IMR-90 (cell line): ENCODE results near the gene SHLD1. TPM values are rescaled to one million over a fixed set of nuclear protein-coding genes. Genes with fewer than 3 reads are reported as not detected.
A peak's percentile ranks its signal among the peaks of the same experiment; 100 is the strongest.

ENCODE experiments used
- ATAC-seq: fragments of 200-7000 bp; cut with Tn5 transposase; 2 replicates; pipeline ENCODE4 v1.9.1; 2020; ENCODE audit warnings: low read depth, mild to moderate bottlenecking, moderate library complexity
- BruUV-seq: library from RNA; stranded (reverse); fragments of 400-500 nt; replicated peaks from 2 replicates; lab custom pipeline; 2021; lab: Mats Ljungman, UMichigan
- CTCF ChIA-PET: fragments of 300-600 bp; formaldehyde crosslinking; extraction: SDS; loops from one replicate; lab custom pipeline; 2021; ENCODE audit warnings: antibody characterized with exemption; lab: Yijun Ruan, JAX
- POLR2A ChIA-PET: fragments of 300-600 bp; sonication (Branson Sonifier 250); formaldehyde crosslinking; loops from one replicate; lab custom pipeline; 2022; ENCODE audit warnings: antibody characterized with exemption; ENCODE audit not compliant: unreplicated experiment; lab: Charles Lee
- DNase-seq: peaks from one replicate; pipeline ENCODE4 v3.0.0; 2013
- H2AFZ ChIP-seq: replicated peaks from 2 replicates; pipeline ENCODE3; 2013; ENCODE audit warnings: low read length, mild to moderate bottlenecking; ENCODE audit not compliant: poor library complexity
- H2AK5ac ChIP-seq: 2 replicates; pipeline ENCODE4 v1.6.1; 2013; ENCODE audit warnings: low read depth, low read length, inconsistent platforms
- H2AK9ac ChIP-seq: replicated peaks from 2 replicates; pipeline ENCODE3; 2013; ENCODE audit warnings: mild to moderate bottlenecking, low read depth, low read length, moderate library complexity; ENCODE audit not compliant: poor library complexity
- H2BK120ac ChIP-seq: 2 replicates; pipeline ENCODE4 v1.6.1; 2013; ENCODE audit warnings: low read depth, low read length, inconsistent platforms
- H2BK15ac ChIP-seq: 3 replicates; pipeline ENCODE4 v1.6.1; 2013; ENCODE audit warnings: low read depth, low read length, inconsistent platforms
- H2BK20ac ChIP-seq: 2 replicates; pipeline ENCODE4 v1.6.1; 2013; ENCODE audit warnings: low read depth, mild to moderate bottlenecking, inconsistent platforms, low read length, moderate library complexity
- H2BK5ac ChIP-seq: 2 replicates; pipeline ENCODE4 v1.6.1; 2013; ENCODE audit warnings: mild to moderate bottlenecking, low read depth, low read length, inconsistent platforms; ENCODE audit not compliant: poor library complexity, severe bottlenecking
- H3K14ac ChIP-seq: replicated peaks from 2 replicates; pipeline ENCODE4 v1.6.1; 2013; ENCODE audit warnings: low read depth, low read length, inconsistent platforms
- H3K18ac ChIP-seq: 2 replicates; pipeline ENCODE4 v1.6.1; 2013; ENCODE audit warnings: low read depth, low read length, control low read depth
- H3K23ac ChIP-seq: 2 replicates; pipeline ENCODE4 v1.6.1; 2013; ENCODE audit warnings: low read depth, low read length, inconsistent platforms
- H3K27ac ChIP-seq: 2 replicates; pipeline ENCODE4 v1.5.1; 2013; ENCODE audit warnings: mild to moderate bottlenecking, control low read depth, low read length; ENCODE audit not compliant: insufficient read depth
- H3K27me3 ChIP-seq: 2 replicates; pipeline ENCODE4 v1.6.1; 2013; ENCODE audit warnings: low read length; ENCODE audit not compliant: control insufficient read depth, insufficient read depth
- H3K36me3 ChIP-seq: 2 replicates; pipeline ENCODE4 v1.6.1; 2013; ENCODE audit warnings: low read length, mixed read lengths; ENCODE audit not compliant: control insufficient read depth, insufficient read depth
- H3K4ac ChIP-seq: 2 replicates; pipeline ENCODE4 v1.6.1; 2013; ENCODE audit warnings: low read depth, low read length, inconsistent platforms
- H3K4me1 ChIP-seq: 2 replicates; pipeline ENCODE4 v1.6.1; 2013; ENCODE audit warnings: low read length, mixed read lengths; ENCODE audit not compliant: control insufficient read depth, insufficient read depth
- H3K4me2 ChIP-seq: 2 replicates; pipeline ENCODE4 v1.6.1; 2013; ENCODE audit warnings: low read depth, mild to moderate bottlenecking, control low read depth, low read length, moderate library complexity
- H3K4me3 ChIP-seq: 2 replicates; pipeline ENCODE4 v1.5.1; 2013; ENCODE audit warnings: low read depth, mild to moderate bottlenecking, control low read depth, low read length, moderate library complexity; ENCODE audit not compliant: insufficient read depth
- H3K56ac ChIP-seq: 2 replicates; pipeline ENCODE4 v1.6.1; 2013; ENCODE audit warnings: low read length, inconsistent platforms; ENCODE audit not compliant: insufficient read depth; ENCODE audit errors: extremely low read depth
- H3K79me1 ChIP-seq, 2 experiments: 2 replicates each; pipeline ENCODE4 v1.6.1; 2013; ENCODE audit warnings: low read length in 2 of 2, inconsistent platforms in 1 of 2, low read depth in 1 of 2
- H3K9ac ChIP-seq: 2 replicates; pipeline ENCODE4 v1.6.1; 2013; ENCODE audit warnings: low read depth, low read length, control low read depth
- H3K9me1 ChIP-seq: 2 replicates; pipeline ENCODE4 v1.6.1; 2013; ENCODE audit warnings: low read length, inconsistent platforms; ENCODE audit not compliant: insufficient read depth
- H3K9me3 ChIP-seq: 2 replicates; pipeline ENCODE4 v1.6.1; 2013; ENCODE audit warnings: low read length; ENCODE audit not compliant: control insufficient read depth, insufficient read depth
- H4K20me1 ChIP-seq: 2 replicates; pipeline ENCODE4 v1.6.1; 2013; ENCODE audit warnings: low read length, inconsistent platforms; ENCODE audit not compliant: insufficient read depth
- H4K5ac ChIP-seq: 2 replicates; pipeline ENCODE4 v1.6.1; 2013; ENCODE audit warnings: mild to moderate bottlenecking, low read depth, low read length, control low read depth
- H4K8ac ChIP-seq, 2 experiments: 2 replicates each; pipeline ENCODE4 v1.6.1; 2013; ENCODE audit warnings: low read depth in 2 of 2, low read length in 2 of 2, control low read depth in 1 of 2, inconsistent platforms in 1 of 2
- H4K91ac ChIP-seq: 2 replicates; pipeline ENCODE4 v1.6.1; 2013; ENCODE audit warnings: low read depth, low read length, inconsistent platforms; ENCODE audit not compliant: insufficient read depth
- CHD1 ChIP-seq: IDR thresholded peaks from 2 replicates; pipeline ENCODE4 v1.6.1; 2012; ENCODE audit warnings: low read depth, low read length, improper control_type of control experiment
- MAZ ChIP-seq: IDR thresholded peaks from 2 replicates; pipeline ENCODE4 v1.6.1; 2012; ENCODE audit warnings: low read depth, mild to moderate bottlenecking, low read length, improper control_type of control experiment, moderate library complexity, borderline replicate concordance
- SMC3 ChIP-seq: fragments of 150-350 bp; IDR thresholded peaks from 2 replicates; pipeline ENCODE4 v1.6.1; 2016; ENCODE audit warnings: low read depth, mild to moderate bottlenecking, antibody characterized with exemption, low read length, moderate library complexity
- WGBS, 2 experiments: methylation state at CpG; one replicate each; pipeline versions ENCODE4 v1.1.5 to v1.1.7; 2013; ENCODE audit warnings: missing lambda C conversion rate in 2 of 2; ENCODE audit not compliant: insufficient read length in 1 of 2; ENCODE audit errors: extremely low coverage in 2 of 2; 5-methylcytosine and 5-hydroxymethylcytosine counted together
- dilution Hi-C: fragments of 300-500 bp; cut with HindIII; formaldehyde crosslinking; loops from one replicate; pipeline ENCODE4 v1.14.3; 2018; ENCODE audit warnings: low sequenced_read_pairs; ENCODE audit not compliant: unreplicated experiment
- in situ Hi-C: fragments of 300-500 bp; cut with MboI; formaldehyde crosslinking; loops from 3 replicates; pipeline ENCODE4 v1.14.3; 2019; ENCODE audit warnings: low sequenced_read_pairs, inconsistent platforms, mixed read lengths
- intact Hi-C: fragments of 100-400 bp; cut with micrococcal nuclease; formaldehyde crosslinking; loops from 2 replicates; pipeline ENCODE4 v1.10.0; 2022
- polyA plus RNA-seq, 3 experiments: library from polyadenylated mRNA; depleted of rRNA; stranded (reverse); fragments of >200 nt; gene quantifications; 2 replicates each; pipeline ENCODE4 v1.2.3, GENCODE V29; 2012; ENCODE audit warnings: low replicate concordance in 1 of 3
- total RNA-seq: library from RNA; depleted of rRNA; stranded (reverse); fragments of >200 nt; gene quantifications from 2 replicates; pipeline ENCODE4 v1.2.3, GENCODE V29; 2012

Gene SHLD1
- total and polyA plus RNA-seq, 2 of the 4 experiments (the other 2 are of a cell fraction), result 2.6 to 3.0 TPM

- Histone ChIP-seq H3K4me2 (peak overlapping the region; percentile 12; the same call in 1 of the 2 replicates), H4K8ac (no peak overlapping the region), H3K23ac (no peak overlapping the region), H3K9ac (no peak overlapping the region), H3K36me3 (no peaks in the 10 kb centered on the region), H3K4me3 (no peak overlapping the region), H2BK15ac (no peak overlapping the region), H3K9me3 (no peaks in the 10 kb centered on the region), H2BK5ac (no peak overlapping the region), H3K56ac (no peak overlapping the region), H3K9me1 (peaks cover 5% of the 10 kb centered on the region; the same call in 1 of the 2 replicates), H3K27me3 (no peaks in the 10 kb centered on the region), H3K4me1 (peaks cover 6% of the 10 kb centered on the region; the same call in 1 of the 2 replicates), H2AFZ (peak overlapping the region; percentile 19), H2BK20ac (no peak overlapping the region), H2AK5ac (no peak overlapping the region), H2BK120ac (no peak overlapping the region), H3K18ac (no peak overlapping the region), H4K91ac (no peak overlapping the region), H3K14ac (no peak overlapping the region), H3K27ac (no peak overlapping the region), H4K20me1 (no peaks in the 10 kb centered on the region), H3K4ac (no peak overlapping the region), H2AK9ac (no peak overlapping the region), H4K5ac (no peak overlapping the region), H3K79me1 (no peaks in the 10 kb centered on the region)
- ChIA-PET POLR2A (no interaction called here), CTCF (no interaction called here)
- dilution Hi-C loops (no loop called here), in situ Hi-C loops (no loop called here), intact Hi-C loops (no loop called here)
- BruUV-seq, result no TSS peak
- no peak for TF ChIP-seq SMC3
- no peak for TF ChIP-seq CHD1
- peak; percentile 71; the same call in 1 of the 2 replicates for TF ChIP-seq MAZ
- no CpG with 5 or more reads among the region's 2 CpGs for WGBS, 2 experiments
- ATAC-seq, result peak; percentile 87
- DNase-seq, result peak; percentile 62
These were observed 85.2 kb downstream of the SHLD1 start for GRCh38 chr20:5835321-5835821.
